GM21723 (cell line): ENCODE data around the gene ACAA2.

Source experiments
- ATAC-seq: cut with Tn5 transposase; IDR thresholded peaks from one replicate; pipeline ENCODE4 v1.9.1; 2021; ENCODE audit warnings: mild to moderate bottlenecking, moderate library complexity; ENCODE audit not compliant: unreplicated experiment

ACAA2 gene

GRCh38 chr18:49744376-49745008 lies 68.8 kb downstream of the ACAA2 start:
- no peak for ATAC-seq

GRCh38 chr18:49743117-49743567 lies 70.2 kb downstream of the ACAA2 start:
- ATAC-seq, result no peak

- ATAC-seq, result no peak
Observed at GRCh38 chr18:49742316-49743116, 70.8 kb downstream of the ACAA2 start.

- no peak for ATAC-seq
Observed at GRCh38 chr18:49739275-49739674, 74.1 kb downstream of the ACAA2 start.

- ATAC-seq, result no peak
Observed at GRCh38 chr18:49738721-49739120, 74.6 kb downstream of the ACAA2 start.

- no peak for ATAC-seq
Observed at GRCh38 chr18:49734836-49735235, 78.5 kb downstream of the ACAA2 start.

GRCh38 chr18:49733896-49734585 lies 79.3 kb downstream of the ACAA2 start:
- no peak for ATAC-seq

GRCh38 chr18:49733321-49733720 lies 80.0 kb downstream of the ACAA2 start:
- no peak for ATAC-seq
